Fibroblast of the aortic adventitia (primary cell): ENCODE results near the gene GNA15. TPM values are rescaled to one million over a fixed set of nuclear protein-coding genes. Genes with fewer than 3 reads are reported as not detected.

ENCODE experiments used
- DNase-seq: peaks from one replicate; pipeline ENCODE4 v3.0.0-alpha.2; 2010; ENCODE audit warnings: low read depth
- H3K4me3 ChIP-seq: 2 replicates; pipeline ENCODE4 v1.5.1; 2011; ENCODE audit warnings: low read depth, mild to moderate bottlenecking, control low read depth, low read length, moderate library complexity
- total RNA-seq: library from RNA; depleted of rRNA; stranded (reverse); fragments of >200 nt; gene quantifications from 2 replicates; pipeline ENCODE4 v1.2.3, GENCODE V29; 2012; ENCODE audit warnings: low replicate concordance
- TF ChIP-seq, protein P1 (sequence below): IDR thresholded peaks from 2 replicates; pipeline ENCODE4 v1.5.1; 2011; ENCODE audit warnings: mild to moderate bottlenecking, low read length, control low read depth, inconsistent platforms; ENCODE audit not compliant: insufficient read depth

Gene GNA15
- total RNA-seq, 1 donor = not detected

DNA sequence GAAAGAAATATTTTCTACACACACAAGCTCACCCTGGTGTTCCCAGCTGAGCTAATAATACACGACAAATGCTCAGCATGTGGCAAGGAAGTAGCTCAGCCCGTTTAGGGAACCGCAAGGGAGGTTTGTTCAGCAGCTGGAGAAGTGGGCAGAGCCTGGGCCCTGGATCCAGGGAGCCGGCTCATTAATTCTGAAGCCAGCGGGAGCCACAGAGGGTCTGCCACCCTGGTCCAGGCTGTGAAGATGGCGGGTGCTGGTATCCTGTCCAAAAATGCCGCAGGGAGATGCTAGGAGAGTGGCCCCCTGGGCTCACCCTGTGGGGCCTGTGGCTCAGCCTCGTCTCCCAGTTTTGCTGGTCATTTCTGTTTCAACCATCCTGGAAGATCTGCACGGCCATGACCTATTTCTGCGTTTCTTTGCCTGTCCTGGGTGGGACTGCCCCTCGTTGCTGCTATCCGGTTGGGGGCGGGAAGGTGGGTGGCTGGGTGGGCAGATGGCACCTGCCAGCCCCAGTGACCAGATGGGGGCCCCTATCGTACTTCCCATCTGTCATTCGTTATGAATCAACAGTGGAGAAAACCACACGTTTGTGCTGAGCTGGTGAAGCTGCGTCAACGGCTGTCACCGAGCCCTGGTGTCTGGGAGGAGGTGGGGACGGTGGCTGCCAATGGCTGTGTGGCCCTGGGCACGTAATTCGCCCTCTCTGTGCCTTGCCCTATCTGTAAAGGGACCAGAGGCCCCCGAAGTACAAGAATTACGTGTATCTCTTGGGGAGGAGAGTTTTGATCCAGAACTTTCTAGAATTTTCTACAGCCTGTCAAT is 2.7 kb upstream of the GNA15 start:
- H3K4me3 ChIP-seq = no peak overlapping the region
- peak; percentile 7 for DNase-seq
- TF ChIP-seq, protein P1, sequence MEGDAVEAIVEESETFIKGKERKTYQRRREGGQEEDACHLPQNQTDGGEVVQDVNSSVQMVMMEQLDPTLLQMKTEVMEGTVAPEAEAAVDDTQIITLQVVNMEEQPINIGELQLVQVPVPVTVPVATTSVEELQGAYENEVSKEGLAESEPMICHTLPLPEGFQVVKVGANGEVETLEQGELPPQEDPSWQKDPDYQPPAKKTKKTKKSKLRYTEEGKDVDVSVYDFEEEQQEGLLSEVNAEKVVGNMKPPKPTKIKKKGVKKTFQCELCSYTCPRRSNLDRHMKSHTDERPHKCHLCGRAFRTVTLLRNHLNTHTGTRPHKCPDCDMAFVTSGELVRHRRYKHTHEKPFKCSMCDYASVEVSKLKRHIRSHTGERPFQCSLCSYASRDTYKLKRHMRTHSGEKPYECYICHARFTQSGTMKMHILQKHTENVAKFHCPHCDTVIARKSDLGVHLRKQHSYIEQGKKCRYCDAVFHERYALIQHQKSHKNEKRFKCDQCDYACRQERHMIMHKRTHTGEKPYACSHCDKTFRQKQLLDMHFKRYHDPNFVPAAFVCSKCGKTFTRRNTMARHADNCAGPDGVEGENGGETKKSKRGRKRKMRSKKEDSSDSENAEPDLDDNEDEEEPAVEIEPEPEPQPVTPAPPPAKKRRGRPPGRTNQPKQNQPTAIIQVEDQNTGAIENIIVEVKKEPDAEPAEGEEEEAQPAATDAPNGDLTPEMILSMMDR = no peak

DNA sequence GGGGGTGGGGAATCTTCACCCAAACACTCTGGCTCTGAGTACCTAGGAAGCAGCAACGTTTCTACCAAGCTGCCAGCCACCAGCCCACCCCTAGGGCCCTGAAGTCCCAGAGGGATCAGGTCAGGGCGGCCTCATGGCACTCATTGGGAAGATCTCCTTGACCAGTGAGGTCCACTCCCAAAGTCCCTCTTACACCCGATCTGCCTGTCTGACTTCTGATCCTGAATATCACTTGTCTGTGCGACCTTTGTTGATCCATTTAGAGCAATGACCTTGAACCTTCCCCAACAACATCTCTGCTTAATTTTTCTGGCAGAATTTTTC is 2.1 kb upstream of the GNA15 start:
- H3K4me3 ChIP-seq = no peak overlapping the region
- no peak for DNase-seq
- TF ChIP-seq, protein P1 = no peak

DNA sequence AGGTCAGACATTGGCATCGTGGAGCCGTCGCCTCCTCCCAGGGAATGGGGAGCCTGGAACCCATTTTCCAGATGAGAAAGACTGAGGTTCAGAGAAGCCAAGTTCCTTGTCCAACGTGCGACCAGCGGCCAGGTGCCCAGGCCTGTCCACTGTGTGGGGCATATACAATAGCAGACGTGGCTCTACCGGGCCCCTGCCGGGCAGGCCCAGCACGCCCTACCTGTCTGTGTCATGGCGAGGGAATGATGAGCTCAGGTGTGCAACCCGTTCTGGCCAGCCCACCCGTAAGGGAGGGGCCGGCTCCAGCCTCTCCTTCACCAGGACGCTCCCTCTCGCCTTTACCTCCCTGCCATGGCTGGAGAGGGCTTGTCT is 837 bp downstream of the GNA15 start:
- TF ChIP-seq, protein P1 = no peak
- no peak for DNase-seq
- H3K4me3 ChIP-seq = no peak overlapping the region

DNA sequence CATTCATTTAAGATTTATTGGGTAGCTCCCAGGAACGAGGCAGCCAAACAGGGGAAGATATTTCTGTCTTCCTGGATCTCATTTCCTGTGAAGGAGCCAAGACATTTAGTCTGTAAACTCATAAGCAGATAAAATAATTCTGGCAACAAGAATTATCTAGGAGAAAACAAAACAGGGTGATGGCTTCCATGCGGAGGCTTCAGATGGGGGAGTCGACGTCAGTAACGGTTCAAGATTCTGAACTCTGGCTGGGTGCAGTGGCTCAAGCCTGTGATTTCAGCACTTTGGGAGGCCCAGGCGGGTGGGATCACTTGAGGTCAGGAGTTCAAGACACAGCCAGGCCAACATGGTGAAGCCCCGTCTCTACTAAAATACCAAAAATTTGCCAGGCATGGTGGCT is 1.3 kb downstream of the GNA15 start:
- TF ChIP-seq, protein P1 = no peak
- peak; percentile 71 for DNase-seq

DNA sequence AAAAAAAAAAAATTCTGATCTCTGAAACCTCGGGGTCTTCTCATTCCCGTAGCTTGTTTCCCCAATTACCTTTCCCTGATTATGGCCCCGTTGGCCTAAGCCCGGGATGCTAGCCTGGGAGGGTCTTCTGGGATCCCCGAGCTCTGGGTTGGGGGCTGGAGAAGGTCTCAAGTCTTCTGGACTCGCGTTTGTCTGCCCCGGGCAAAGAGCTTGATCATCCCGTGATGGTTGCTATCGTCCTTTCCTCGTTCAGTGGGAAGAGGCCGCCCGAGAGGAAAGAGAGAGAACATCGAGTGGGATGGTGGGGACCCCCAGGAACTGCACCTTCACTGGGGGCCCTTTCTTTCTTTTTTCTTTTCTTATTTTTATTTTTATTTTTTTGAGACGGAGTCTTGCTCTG is 2.4 kb downstream of the GNA15 start:
- TF ChIP-seq, protein P1 = no peak
- H3K4me3 ChIP-seq = no peak overlapping the region
- no peak for DNase-seq

More for the DNA sequence above, 1.3 kb downstream of the GNA15 start:
- no peak overlapping the region for H3K4me3 ChIP-seq

DNA sequence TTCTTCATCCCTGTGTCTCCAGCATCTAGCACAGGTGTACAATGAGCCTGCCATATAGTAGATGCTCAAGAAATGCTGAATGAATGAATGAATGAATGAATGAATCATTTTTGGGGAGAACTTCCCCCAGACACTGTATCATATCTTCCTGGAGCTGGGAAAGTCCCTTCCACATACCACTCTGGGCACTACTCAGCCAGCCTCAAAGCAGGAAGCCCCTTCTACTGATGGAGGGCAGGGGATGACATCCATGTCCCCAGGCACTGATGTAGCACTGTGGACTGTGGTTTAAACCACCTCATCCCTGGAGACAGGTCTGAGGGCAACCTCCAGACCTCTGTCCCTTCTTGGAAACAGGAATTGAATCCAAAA is 4.8 kb downstream of the GNA15 start:
- H3K4me3 ChIP-seq = no peak overlapping the region
- DNase-seq = no peak
- TF ChIP-seq, protein P1 = no peak

DNA sequence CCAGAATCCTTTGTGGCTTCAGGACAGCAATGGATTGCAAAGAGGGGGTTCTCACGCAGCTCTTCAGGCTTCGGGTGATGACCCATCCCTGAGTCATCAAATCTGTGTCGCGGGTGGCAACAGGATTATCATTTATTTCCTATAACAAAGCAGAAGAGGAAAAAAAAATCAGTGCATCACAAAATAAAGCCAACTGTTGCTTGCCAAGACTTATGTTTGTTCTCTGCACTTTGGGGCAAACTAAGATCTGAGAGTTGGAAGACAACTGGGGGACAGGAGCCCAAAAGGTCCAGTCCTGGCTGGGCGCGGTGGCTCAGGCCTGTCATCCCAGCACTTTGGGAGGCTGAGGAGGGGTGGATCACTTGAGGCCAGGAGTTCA is 6.4 kb downstream of the GNA15 start:
- DNase-seq = peak; percentile 92
- TF ChIP-seq, protein P1 = no peak
- no peak overlapping the region for H3K4me3 ChIP-seq
